Cerebellar nuclear complex (tissue), 1 donor: ENCODE measurements around the gene SYNE1.

Experiments used
- DNase-seq, 2 experiments: peaks; one replicate each; lab custom pipeline; 2025; lab: John Stamatoyannopoulos, UW

Gene SYNE1

GRCh38 chr6:152314483-152314832 lies 322.7 kb downstream of the SYNE1 start:
- no peak for DNase-seq

DNA sequence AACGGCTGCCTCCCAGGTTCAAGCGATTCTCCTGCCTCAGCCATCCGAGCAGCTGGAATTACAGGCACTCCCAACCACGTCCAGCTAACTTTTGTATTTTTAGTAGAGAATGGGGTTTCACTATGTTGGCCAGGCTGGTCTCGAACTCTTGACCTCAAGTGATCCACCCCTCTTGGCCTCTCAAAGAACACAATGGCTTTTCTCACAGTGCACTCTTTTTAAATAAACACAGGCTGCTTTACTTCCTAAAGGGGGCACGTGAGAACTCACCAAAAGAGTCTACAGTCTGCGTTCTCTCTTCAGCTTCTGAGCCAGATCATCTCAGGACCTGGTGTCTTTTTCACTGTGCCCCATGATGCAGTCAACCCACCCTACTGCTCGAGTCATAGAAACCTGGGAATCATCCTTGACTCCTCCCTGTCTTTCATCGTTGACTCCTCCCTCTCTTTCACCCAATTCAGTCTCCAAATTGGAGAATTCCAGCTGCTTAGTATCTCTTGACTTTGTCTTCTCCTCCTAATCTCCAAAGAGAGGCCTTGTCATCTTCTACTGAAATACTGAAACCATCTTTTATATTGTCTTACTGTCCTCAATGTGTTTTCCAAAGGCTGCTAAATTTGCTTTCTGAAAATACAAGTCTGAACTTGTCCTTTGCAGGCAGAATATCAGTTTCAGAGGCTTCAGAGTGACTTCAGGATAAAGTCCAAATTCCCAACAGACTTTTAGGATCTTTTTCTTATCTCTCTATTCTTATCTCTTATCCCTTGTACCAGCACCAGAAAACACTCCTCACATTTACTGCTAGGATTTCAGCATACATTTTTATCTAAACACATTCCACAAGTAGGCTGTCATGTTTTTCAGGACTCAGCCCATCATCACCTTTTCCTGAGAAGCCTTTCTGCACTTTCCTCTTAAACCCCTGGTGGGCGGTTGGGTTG lies 323.4 kb downstream of the SYNE1 start:
- DNase-seq, result no peak

- DNase-seq, result no peak
Observed at GRCh38 chr6:152312434-152312833, 324.7 kb downstream of the SYNE1 start.

- no peak for DNase-seq
Observed at GRCh38 chr6:152310371-152310954, 326.7 kb downstream of the SYNE1 start.

DNA sequence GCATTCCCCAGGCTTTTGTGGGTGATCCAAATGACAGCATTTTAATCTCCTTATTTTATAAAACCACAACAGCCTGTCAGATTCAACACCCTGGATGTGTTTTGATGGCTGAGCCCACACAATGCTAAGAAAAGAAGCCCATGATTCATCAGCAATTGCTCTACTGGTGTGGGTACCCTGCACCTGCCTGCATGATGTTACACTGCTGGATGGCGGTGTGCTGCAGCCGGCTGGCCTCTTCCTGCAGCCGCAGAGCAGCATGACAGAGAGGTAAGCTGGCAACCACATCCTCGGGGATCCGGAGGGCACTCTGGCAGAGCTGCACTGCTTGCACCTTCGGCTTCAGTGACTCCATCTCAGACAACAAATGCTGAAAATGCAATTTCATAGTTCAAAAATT lies 327.5 kb downstream of the SYNE1 start:
- no peak for DNase-seq

DNA sequence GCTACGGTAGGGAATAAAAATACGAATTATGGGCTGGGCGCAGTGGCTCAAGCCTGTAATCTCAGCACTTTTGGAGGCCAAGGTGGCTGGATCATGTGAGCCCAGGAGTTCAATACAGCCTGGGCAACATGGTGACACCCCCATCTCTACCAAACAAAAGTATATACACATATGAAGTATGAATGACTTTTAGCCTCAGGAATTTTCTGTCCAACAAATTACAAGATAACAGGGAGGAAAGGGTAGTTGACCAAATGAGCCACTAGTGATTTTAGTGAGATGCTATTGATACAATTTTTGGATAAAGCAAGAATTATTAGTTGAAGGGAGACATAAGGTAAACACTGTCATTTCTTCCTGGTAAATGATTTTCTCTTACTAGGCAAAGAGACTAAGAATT lies 328.2 kb downstream of the SYNE1 start:
- DNase-seq, result no peak

DNA sequence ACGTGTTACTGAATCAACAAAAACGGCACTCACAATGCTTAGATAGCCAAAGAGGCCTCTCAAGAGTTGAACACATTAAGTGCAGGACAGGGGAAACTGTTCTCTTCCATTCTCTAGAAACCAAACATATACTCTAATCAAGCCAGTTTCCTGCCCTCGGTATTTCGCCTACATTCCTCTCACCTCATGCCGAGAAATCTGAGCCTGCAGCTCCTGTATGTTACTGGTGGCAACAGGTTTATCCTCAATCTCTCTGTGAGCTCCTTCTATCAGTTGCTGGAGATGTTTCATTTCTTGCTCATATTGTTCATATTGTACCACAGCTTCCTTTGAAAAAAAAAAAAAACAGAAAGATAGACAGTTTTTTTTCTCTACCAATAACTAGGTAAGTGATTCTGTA lies 328.9 kb downstream of the SYNE1 start:
- no peak for DNase-seq

- no peak for DNase-seq
Observed at GRCh38 chr6:152305672-152306071, 331.5 kb downstream of the SYNE1 start.

DNA sequence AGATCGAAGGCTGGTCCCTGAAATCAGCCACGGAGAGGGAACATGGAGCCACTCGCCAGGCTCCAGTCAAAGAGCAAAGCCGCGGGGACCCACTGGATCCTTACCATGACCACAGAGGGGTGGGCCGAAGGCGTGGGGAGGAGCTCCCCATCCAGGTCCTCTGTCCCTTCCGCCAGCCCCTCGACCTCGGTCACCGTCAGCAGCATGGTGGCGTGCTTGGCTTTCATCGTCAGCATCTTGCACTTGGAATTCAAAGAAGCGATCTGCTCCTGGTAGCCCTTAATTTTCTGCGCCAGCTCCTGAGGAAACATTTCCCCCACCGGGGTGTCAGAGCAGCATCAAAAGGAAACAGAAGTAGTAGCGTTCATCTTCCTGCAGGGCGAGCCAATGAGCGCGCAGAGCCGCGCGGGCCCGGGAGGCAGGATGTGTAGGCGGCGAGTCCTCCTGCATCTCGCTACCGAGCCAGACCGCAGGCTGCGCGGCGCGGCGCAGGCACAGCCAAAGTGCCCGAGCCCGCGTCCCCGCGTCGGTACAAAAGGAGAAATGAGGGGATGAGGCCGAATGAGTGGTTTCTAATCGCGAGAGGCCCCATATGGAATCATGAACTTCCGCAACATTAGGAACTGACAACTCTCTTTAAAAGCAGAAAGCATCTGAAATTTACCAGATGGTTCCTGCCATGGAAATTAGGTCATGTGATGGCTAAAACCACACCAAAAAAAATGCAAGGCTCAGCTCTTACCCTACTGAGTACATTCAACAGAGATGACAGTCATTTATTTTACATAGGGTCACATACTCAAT lies 335.2 kb downstream of the SYNE1 start:
- peak; percentile 27 to 83 for DNase-seq

- DNase-seq, result no peak
Observed at GRCh38 chr6:152301021-152301764, 336.0 kb downstream of the SYNE1 start.

GRCh38 chr6:152300517-152300916 lies 336.6 kb downstream of the SYNE1 start:
- DNase-seq, result peak in 1 of 2 experiments; percentile 30

- peak in 1 of 2 experiments; percentile 35 for DNase-seq
Observed at GRCh38 chr6:152298848-152299735, 338.1 kb downstream of the SYNE1 start.

DNA sequence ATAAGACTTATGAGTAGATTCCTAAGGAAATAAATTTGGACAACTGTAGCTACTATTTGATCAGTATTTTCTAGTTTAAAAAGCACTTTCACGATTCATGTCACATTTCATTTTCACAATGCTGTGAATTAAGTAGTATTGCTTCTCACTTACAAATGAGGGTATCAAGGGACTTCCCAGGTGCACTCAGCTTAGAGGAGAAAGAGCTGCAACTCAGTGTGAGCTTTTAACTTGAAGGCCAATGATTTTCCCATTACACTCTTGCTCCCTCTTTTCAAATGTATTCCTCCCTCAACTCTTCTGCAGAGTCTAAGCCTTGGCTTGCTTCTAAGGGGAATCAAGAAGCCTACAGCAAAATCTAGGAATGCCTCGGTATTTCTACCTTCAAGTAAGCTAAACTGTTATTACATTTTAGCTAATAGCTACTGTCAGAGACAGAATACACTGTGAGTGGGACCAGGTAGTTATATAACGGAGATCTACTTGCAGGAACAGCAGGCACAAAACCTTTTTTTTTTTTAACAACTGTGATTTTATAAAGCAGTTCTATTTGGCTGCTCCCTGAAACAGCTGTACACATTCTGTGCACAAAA lies 339.0 kb downstream of the SYNE1 start:
- no peak for DNase-seq

DNA sequence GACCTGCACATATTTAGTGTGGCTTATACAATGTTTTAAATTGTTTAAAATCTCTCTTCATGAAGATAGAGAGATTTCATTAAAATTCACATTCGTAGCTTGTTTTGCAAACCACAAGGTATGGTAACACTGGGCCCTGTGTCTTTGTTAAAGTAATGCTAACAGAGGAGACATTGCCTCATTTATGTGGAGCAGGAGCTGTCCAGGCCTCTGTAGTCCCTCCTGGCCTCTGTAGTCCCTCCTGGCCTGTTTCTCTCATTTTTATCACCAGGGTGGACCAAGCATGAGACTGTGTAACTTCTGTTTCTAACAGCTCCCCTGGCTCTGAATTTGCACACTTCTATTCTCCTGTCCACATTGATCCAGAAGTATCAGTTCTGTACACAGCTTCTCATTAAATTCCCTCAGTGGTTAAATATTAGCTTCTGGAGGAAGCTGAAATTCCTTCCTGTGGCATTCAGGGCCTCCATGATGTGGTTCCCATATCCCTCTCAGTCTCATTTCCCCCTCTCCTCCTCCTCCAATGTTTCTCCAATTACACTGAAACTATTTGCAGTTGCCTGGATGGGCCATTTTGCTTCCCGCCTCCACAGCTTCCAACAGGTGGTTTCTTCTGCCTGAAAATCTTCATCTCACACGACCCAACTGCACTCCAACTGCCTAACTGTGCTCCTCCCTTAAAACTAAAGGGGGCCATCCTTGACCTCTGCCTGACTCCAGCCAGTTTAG lies 340.4 kb downstream of the SYNE1 start:
- DNase-seq, result no peak

DNA sequence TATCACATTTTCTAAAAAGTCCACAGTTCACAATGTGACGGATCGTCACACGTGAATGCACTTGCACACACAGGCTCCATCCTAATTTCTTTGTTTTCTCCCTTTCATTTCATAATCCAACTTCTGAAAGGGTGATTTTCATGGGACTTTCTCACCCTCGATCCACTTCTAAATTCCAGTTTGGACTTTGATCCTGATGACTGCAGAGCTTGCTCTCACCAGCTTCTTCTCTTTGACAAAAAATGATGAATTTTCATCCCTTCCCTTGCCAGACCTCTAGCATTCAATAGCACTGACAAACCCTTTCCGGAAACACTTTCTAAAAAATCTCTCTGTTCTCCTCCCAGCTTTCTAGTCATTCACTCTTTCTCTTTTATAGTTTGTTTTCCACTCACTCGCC lies 341.2 kb downstream of the SYNE1 start:
- no peak for DNase-seq

GRCh38 chr6:152295346-152295745 lies 341.8 kb downstream of the SYNE1 start:
- no peak for DNase-seq

DNA sequence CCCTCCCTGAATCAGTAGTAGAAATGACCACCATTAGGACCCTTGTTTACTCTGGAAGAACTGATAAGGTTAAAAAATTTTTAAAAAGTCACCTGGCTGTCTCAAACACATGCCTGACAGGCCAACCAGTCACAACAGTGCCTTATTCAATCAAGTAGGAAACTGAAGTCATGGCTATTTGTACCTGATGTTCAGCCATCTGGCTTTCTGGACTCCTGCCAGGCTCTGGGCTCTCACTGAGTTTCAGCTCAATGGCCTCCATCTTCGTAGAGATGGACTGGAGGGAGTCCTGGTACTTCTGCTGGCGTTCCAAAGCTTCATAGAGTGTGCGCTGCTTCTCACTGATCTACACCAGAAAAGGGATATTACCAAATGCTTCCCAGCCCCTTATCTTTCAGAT lies 343.8 kb downstream of the SYNE1 start:
- DNase-seq, result peak; percentile 54 to 85

DNA sequence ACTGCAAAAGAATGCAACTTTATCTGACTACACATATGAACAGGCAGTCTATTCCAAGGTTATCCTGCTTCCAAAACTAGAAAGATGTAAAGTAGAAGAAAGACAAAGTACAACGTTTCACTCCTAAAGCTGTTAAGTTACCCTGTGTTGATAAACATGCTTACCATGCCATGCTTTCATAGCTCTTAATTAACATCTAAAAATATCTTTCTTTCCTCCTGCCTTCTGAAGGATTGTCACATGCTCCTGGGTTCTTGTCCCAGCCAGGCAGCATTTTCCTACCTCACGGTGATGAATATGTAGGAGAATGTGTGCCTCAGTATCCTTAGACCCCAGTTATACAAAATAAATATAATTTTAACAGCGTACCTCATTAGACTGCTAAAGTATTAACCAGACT lies 344.6 kb downstream of the SYNE1 start:
- DNase-seq, result no peak

GRCh38 chr6:152290693-152291092 lies 346.5 kb downstream of the SYNE1 start:
- DNase-seq, result no peak

DNA sequence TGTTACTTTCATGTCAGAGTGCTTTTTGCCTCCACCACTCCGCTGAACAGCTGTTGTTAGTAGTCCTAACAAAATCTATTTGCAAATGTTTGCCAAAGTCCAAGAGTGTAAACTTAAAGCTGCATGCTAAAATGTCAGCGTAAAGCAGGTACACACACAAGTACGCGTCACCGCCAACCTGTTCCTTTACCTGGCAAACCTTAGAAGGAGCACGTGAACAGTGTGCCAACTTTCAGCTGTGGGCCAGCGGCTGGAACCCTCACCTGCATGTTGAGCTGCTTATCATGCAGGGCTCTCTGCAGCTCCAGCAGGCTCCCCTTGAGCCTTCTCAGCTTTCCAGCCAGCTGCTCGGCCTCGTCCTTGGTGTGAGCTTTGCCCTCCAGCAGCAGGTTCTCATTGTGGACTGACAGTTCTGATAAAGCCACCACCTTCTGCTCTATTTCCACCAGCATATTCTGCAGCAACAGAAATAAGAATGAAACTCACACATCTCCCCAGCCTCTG lies 359.3 kb downstream of the SYNE1 start:
- DNase-seq, result no peak
